IMR-90 (cell line): ENCODE measurements around the gene MAML2. TPM values are rescaled to one million over a fixed set of nuclear protein-coding genes. Genes with fewer than 3 reads are reported as not detected.
A peak's percentile ranks its signal among the peaks of the same experiment; 100 is the strongest.

Source experiments
- ATAC-seq: fragments of 200-7000 bp; cut with Tn5 transposase; 2 replicates; pipeline ENCODE4 v1.9.1; 2020; ENCODE audit warnings: low read depth, mild to moderate bottlenecking, moderate library complexity
- BruUV-seq: library from RNA; stranded (reverse); fragments of 400-500 nt; replicated peaks from 2 replicates; lab custom pipeline; 2021; lab: Mats Ljungman, UMichigan
- CTCF ChIA-PET: fragments of 300-600 bp; formaldehyde crosslinking; extraction: SDS; loops from one replicate; lab custom pipeline; 2021; ENCODE audit warnings: antibody characterized with exemption; lab: Yijun Ruan, JAX
- POLR2A ChIA-PET: fragments of 300-600 bp; sonication (Branson Sonifier 250); formaldehyde crosslinking; loops from one replicate; lab custom pipeline; 2022; ENCODE audit warnings: antibody characterized with exemption; ENCODE audit not compliant: unreplicated experiment; lab: Charles Lee
- DNase-seq: peaks from one replicate; pipeline ENCODE4 v3.0.0; 2013
- H2AFZ ChIP-seq: replicated peaks from 2 replicates; pipeline ENCODE3; 2013; ENCODE audit warnings: low read length, mild to moderate bottlenecking; ENCODE audit not compliant: poor library complexity
- H2AK5ac ChIP-seq: 2 replicates; pipeline ENCODE4 v1.6.1; 2013; ENCODE audit warnings: low read depth, low read length, inconsistent platforms
- H2AK9ac ChIP-seq: replicated peaks from 2 replicates; pipeline ENCODE3; 2013; ENCODE audit warnings: mild to moderate bottlenecking, low read depth, low read length, moderate library complexity; ENCODE audit not compliant: poor library complexity
- H2BK120ac ChIP-seq: 2 replicates; pipeline ENCODE4 v1.6.1; 2013; ENCODE audit warnings: low read depth, low read length, inconsistent platforms
- H2BK15ac ChIP-seq: 3 replicates; pipeline ENCODE4 v1.6.1; 2013; ENCODE audit warnings: low read depth, low read length, inconsistent platforms
- H2BK20ac ChIP-seq: 2 replicates; pipeline ENCODE4 v1.6.1; 2013; ENCODE audit warnings: low read depth, mild to moderate bottlenecking, inconsistent platforms, low read length, moderate library complexity
- H2BK5ac ChIP-seq: 2 replicates; pipeline ENCODE4 v1.6.1; 2013; ENCODE audit warnings: mild to moderate bottlenecking, low read depth, low read length, inconsistent platforms; ENCODE audit not compliant: poor library complexity, severe bottlenecking
- H3K14ac ChIP-seq: replicated peaks from 2 replicates; pipeline ENCODE4 v1.6.1; 2013; ENCODE audit warnings: low read depth, low read length, inconsistent platforms
- H3K18ac ChIP-seq: 2 replicates; pipeline ENCODE4 v1.6.1; 2013; ENCODE audit warnings: low read depth, low read length, control low read depth
- H3K23ac ChIP-seq: 2 replicates; pipeline ENCODE4 v1.6.1; 2013; ENCODE audit warnings: low read depth, low read length, inconsistent platforms
- H3K27ac ChIP-seq: 2 replicates; pipeline ENCODE4 v1.5.1; 2013; ENCODE audit warnings: mild to moderate bottlenecking, control low read depth, low read length; ENCODE audit not compliant: insufficient read depth
- H3K27me3 ChIP-seq: 2 replicates; pipeline ENCODE4 v1.6.1; 2013; ENCODE audit warnings: low read length; ENCODE audit not compliant: control insufficient read depth, insufficient read depth
- H3K36me3 ChIP-seq: 2 replicates; pipeline ENCODE4 v1.6.1; 2013; ENCODE audit warnings: low read length, mixed read lengths; ENCODE audit not compliant: control insufficient read depth, insufficient read depth
- H3K4ac ChIP-seq: 2 replicates; pipeline ENCODE4 v1.6.1; 2013; ENCODE audit warnings: low read depth, low read length, inconsistent platforms
- H3K4me1 ChIP-seq: 2 replicates; pipeline ENCODE4 v1.6.1; 2013; ENCODE audit warnings: low read length, mixed read lengths; ENCODE audit not compliant: control insufficient read depth, insufficient read depth
- H3K4me2 ChIP-seq: 2 replicates; pipeline ENCODE4 v1.6.1; 2013; ENCODE audit warnings: low read depth, mild to moderate bottlenecking, control low read depth, low read length, moderate library complexity
- H3K4me3 ChIP-seq: 2 replicates; pipeline ENCODE4 v1.5.1; 2013; ENCODE audit warnings: low read depth, mild to moderate bottlenecking, control low read depth, low read length, moderate library complexity; ENCODE audit not compliant: insufficient read depth
- H3K56ac ChIP-seq: 2 replicates; pipeline ENCODE4 v1.6.1; 2013; ENCODE audit warnings: low read length, inconsistent platforms; ENCODE audit not compliant: insufficient read depth; ENCODE audit errors: extremely low read depth
- H3K79me1 ChIP-seq, 2 experiments: 2 replicates each; pipeline ENCODE4 v1.6.1; 2013; ENCODE audit warnings: low read length in 2 of 2, inconsistent platforms in 1 of 2, low read depth in 1 of 2
- H3K9ac ChIP-seq: 2 replicates; pipeline ENCODE4 v1.6.1; 2013; ENCODE audit warnings: low read depth, low read length, control low read depth
- H3K9me1 ChIP-seq: 2 replicates; pipeline ENCODE4 v1.6.1; 2013; ENCODE audit warnings: low read length, inconsistent platforms; ENCODE audit not compliant: insufficient read depth
- H3K9me3 ChIP-seq: 2 replicates; pipeline ENCODE4 v1.6.1; 2013; ENCODE audit warnings: low read length; ENCODE audit not compliant: control insufficient read depth, insufficient read depth
- H4K20me1 ChIP-seq: 2 replicates; pipeline ENCODE4 v1.6.1; 2013; ENCODE audit warnings: low read length, inconsistent platforms; ENCODE audit not compliant: insufficient read depth
- H4K5ac ChIP-seq: 2 replicates; pipeline ENCODE4 v1.6.1; 2013; ENCODE audit warnings: mild to moderate bottlenecking, low read depth, low read length, control low read depth
- H4K8ac ChIP-seq, 2 experiments: 2 replicates each; pipeline ENCODE4 v1.6.1; 2013; ENCODE audit warnings: low read depth in 2 of 2, low read length in 2 of 2, control low read depth in 1 of 2, inconsistent platforms in 1 of 2
- H4K91ac ChIP-seq: 2 replicates; pipeline ENCODE4 v1.6.1; 2013; ENCODE audit warnings: low read depth, low read length, inconsistent platforms; ENCODE audit not compliant: insufficient read depth
- CEBPB ChIP-seq: IDR thresholded peaks from 2 replicates; pipeline ENCODE4 v1.6.1; 2012; ENCODE audit warnings: low read depth, low read length, improper control_type of control experiment
- MAFK ChIP-seq: IDR thresholded peaks from 2 replicates; pipeline ENCODE4 v1.6.1; 2012; ENCODE audit warnings: low read depth, low read length, improper control_type of control experiment
- NFE2L2 ChIP-seq: fragments of 150-350 bp; IDR thresholded peaks from 2 replicates; pipeline ENCODE4 v1.6.1; 2016; ENCODE audit warnings: low read depth, mild to moderate bottlenecking, low read length
- dilution Hi-C: fragments of 300-500 bp; cut with HindIII; formaldehyde crosslinking; loops from one replicate; pipeline ENCODE4 v1.14.3; 2018; ENCODE audit warnings: low sequenced_read_pairs; ENCODE audit not compliant: unreplicated experiment
- in situ Hi-C: fragments of 300-500 bp; cut with MboI; formaldehyde crosslinking; loops from 3 replicates; pipeline ENCODE4 v1.14.3; 2019; ENCODE audit warnings: low sequenced_read_pairs, inconsistent platforms, mixed read lengths
- intact Hi-C: fragments of 100-400 bp; cut with micrococcal nuclease; formaldehyde crosslinking; loops from 2 replicates; pipeline ENCODE4 v1.10.0; 2022
- polyA plus RNA-seq, 3 experiments: library from polyadenylated mRNA; depleted of rRNA; stranded (reverse); fragments of >200 nt; gene quantifications; 2 replicates each; pipeline ENCODE4 v1.2.3, GENCODE V29; 2012; ENCODE audit warnings: low replicate concordance in 1 of 3
- total RNA-seq: library from RNA; depleted of rRNA; stranded (reverse); fragments of >200 nt; gene quantifications from 2 replicates; pipeline ENCODE4 v1.2.3, GENCODE V29; 2012

The MAML2 gene
- total and polyA plus RNA-seq, 2 of the 4 experiments (the other 2 are of a cell fraction): 15.0 to 19.5 TPM

- BruUV-seq: no TSS peak
- Histone ChIP-seq H2AK9ac (no peak overlapping the region), H3K14ac (no peak overlapping the region), H3K36me3 (no peaks in the 10 kb centered on the region), H3K9me3 (no peaks in the 10 kb centered on the region), H3K27ac (no peak overlapping the region), H3K23ac (no peak overlapping the region), H3K9ac (no peak overlapping the region), H2BK120ac (no peak overlapping the region), H2AK5ac (no peak overlapping the region), H4K20me1 (no peaks in the 10 kb centered on the region), H3K4ac (no peak overlapping the region), H2BK20ac (no peak overlapping the region), H2BK15ac (no peak overlapping the region), H3K56ac (no peak overlapping the region), H2BK5ac (no peak overlapping the region), H3K4me1 (no peaks in the 10 kb centered on the region), H3K27me3 (no peaks in the 10 kb centered on the region), H3K9me1 (no peaks in the 10 kb centered on the region), H4K5ac (no peak overlapping the region), H3K18ac (no peak overlapping the region), H3K4me3 (no peak overlapping the region), H3K4me2 (no peak overlapping the region), H4K91ac (no peak overlapping the region), H2AFZ (no peak overlapping the region), H4K8ac (no peak overlapping the region), H3K79me1 (no peaks in the 10 kb centered on the region)
- dilution Hi-C loops (no loop called here), intact Hi-C loops (no loop called here), in situ Hi-C loops (no loop called here)
- CTCF ChIA-PET: no interaction called here
- TF ChIP-seq CEBPB: peak; percentile 85
- TF ChIP-seq NFE2L2: no peak
- no peak for TF ChIP-seq MAFK
- ATAC-seq: no peak; the same call in none of the 2 replicates
- POLR2A ChIA-PET: no interaction called here
- no peak for DNase-seq
Measured at GRCh38 chr11:95937358-95937757, 405.6 kb downstream of the MAML2 start.
